DOHH2 (cell line): ENCODE results near the gene DIDO1.

Source experiments
- EZH2phosphoT487 ChIP-seq: fragments of 200-600 bp; sonication (generic); IDR thresholded peaks from 2 replicates; pipeline ENCODE4 v1.6.1; 2017; ENCODE audit warnings: borderline replicate concordance, mild to moderate bottlenecking, antibody characterized with exemption, low read length, moderate library complexity, mixed read lengths
- TF ChIP-seq, protein P1 (sequence below): fragments of 200-600 bp; sonication (generic); IDR thresholded peaks from one replicate; pipeline ENCODE4 v1.5.1; 2014; ENCODE audit warnings: antibody characterized with exemption, mild to moderate bottlenecking, low read depth, low read length; ENCODE audit not compliant: poor library complexity, severe bottlenecking

DNA sequence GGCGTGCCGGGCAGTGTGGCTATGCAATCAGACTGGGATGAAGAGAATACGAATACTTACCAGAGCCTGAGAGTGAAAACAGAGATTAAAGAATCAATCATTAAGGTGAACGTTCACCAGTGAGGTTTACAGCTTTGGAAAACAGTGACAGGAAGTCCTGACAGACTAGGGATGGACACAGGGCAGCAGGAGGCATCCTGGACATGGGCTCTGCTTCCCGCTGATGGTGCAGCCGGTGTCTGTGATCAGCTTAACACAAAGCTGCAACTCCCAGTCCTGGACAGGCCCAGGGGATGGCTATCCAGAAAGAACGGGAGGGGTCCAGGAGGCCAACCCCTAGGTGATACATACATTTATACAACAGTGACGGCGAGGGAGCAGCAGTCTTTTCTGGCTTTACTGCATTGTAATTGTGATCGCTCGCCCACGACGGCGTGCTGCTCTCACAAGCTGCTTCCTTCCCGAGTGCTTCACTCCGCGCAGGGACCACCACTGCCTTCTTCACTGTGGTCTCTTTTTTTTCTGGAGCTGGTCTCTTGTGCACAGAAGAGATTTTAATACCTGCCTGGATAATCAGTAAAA lies 20.7 kb downstream of the DIDO1 start:
- TF ChIP-seq, protein P1, sequence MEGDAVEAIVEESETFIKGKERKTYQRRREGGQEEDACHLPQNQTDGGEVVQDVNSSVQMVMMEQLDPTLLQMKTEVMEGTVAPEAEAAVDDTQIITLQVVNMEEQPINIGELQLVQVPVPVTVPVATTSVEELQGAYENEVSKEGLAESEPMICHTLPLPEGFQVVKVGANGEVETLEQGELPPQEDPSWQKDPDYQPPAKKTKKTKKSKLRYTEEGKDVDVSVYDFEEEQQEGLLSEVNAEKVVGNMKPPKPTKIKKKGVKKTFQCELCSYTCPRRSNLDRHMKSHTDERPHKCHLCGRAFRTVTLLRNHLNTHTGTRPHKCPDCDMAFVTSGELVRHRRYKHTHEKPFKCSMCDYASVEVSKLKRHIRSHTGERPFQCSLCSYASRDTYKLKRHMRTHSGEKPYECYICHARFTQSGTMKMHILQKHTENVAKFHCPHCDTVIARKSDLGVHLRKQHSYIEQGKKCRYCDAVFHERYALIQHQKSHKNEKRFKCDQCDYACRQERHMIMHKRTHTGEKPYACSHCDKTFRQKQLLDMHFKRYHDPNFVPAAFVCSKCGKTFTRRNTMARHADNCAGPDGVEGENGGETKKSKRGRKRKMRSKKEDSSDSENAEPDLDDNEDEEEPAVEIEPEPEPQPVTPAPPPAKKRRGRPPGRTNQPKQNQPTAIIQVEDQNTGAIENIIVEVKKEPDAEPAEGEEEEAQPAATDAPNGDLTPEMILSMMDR: no peak
- TF ChIP-seq EZH2phosphoT487: no peak
